NCI-H524 treated with DMSO at 0.1 percent for 48 hours (cell line): Measurements from ENCODE around the gene RC3H2.

Experiments used
- DNase-seq: peaks from one replicate; lab custom pipeline; 2025; lab: John Stamatoyannopoulos, UW

The RC3H2 gene

GRCh38 chr9:122904823-122905710, at the start of gene RC3H2:
Gene RC3H2, minus strand, starts transcription at chr9:122905359. Its CDS starts 7,850 bp downstream, at chr9:122897509.
- DNase-seq = peak; percentile 98

GRCh38 chr9:122954253-122954691, 49.1 kb upstream of the RC3H2 start:
- DNase-seq = no peak

- DNase-seq = no peak
Observed at GRCh38 chr9:122951056-122951455, 45.9 kb upstream of the RC3H2 start.

- DNase-seq = no peak
Observed at GRCh38 chr9:122950263-122950662, 45.1 kb upstream of the RC3H2 start.

- DNase-seq = no peak
Observed at GRCh38 chr9:122949696-122950095, 44.5 kb upstream of the RC3H2 start.

- no peak for DNase-seq
Observed at GRCh38 chr9:122948313-122948712, 43.2 kb upstream of the RC3H2 start.

- DNase-seq = no peak
Observed at GRCh38 chr9:122946461-122947005, 41.4 kb upstream of the RC3H2 start.

- no peak for DNase-seq
Observed at GRCh38 chr9:122944960-122945888, 40.1 kb upstream of the RC3H2 start.

GRCh38 chr9:122941582-122942234, 36.5 kb upstream of the RC3H2 start:
- DNase-seq = no peak

- peak; percentile 93 for DNase-seq
Observed at GRCh38 chr9:122940749-122941581, 35.8 kb upstream of the RC3H2 start, which contains the start of gene RABGAP1. Gene RABGAP1, plus strand, starts transcription at chr9:122941020. Its CDS starts 16,040 bp downstream, at chr9:122957060.

GRCh38 chr9:122940454-122940748, 35.2 kb upstream of the RC3H2 start:
- no peak for DNase-seq

- no peak for DNase-seq
Observed at GRCh38 chr9:122939601-122940000, 34.4 kb upstream of the RC3H2 start.

GRCh38 chr9:122936883-122937282, 31.7 kb upstream of the RC3H2 start:
- DNase-seq = no peak

GRCh38 chr9:122936464-122936863, 31.3 kb upstream of the RC3H2 start:
- DNase-seq = no peak

- peak; percentile 85 for DNase-seq
Observed at GRCh38 chr9:122931226-122932121, 26.3 kb upstream of the RC3H2 start, which contains the start of gene ZBTB26. Gene ZBTB26, minus strand, starts transcription at chr9:122931512. Its CDS starts 11,578 bp downstream, at chr9:122919934.

- no peak for DNase-seq
Observed at GRCh38 chr9:122930541-122931225, 25.5 kb upstream of the RC3H2 start.

- no peak for DNase-seq
Observed at GRCh38 chr9:122929796-122930354, 24.7 kb upstream of the RC3H2 start.

- DNase-seq = no peak
Observed at GRCh38 chr9:122923947-122924346, 18.8 kb upstream of the RC3H2 start.

- no peak for DNase-seq
Observed at GRCh38 chr9:122922713-122923112, 17.6 kb upstream of the RC3H2 start.
